Activated CD8-positive, alpha-beta memory T cell treated with anti-CD3 and anti-CD28 coated beads, Interleukin-2, amount 50 U/mL, for 4 hours (primary cell): ENCODE measurements around the gene C19orf12.
"Not testable (repeated sequence)": the region's sequence is repeated elsewhere in the genome, so short reads cannot be mapped to it uniquely, and the experiment has no call there.

Source experiments
- DNase-seq: peaks from one replicate; pipeline ENCODE4 v3.0.0-alpha.2; 2020

Gene C19orf12

DNA sequence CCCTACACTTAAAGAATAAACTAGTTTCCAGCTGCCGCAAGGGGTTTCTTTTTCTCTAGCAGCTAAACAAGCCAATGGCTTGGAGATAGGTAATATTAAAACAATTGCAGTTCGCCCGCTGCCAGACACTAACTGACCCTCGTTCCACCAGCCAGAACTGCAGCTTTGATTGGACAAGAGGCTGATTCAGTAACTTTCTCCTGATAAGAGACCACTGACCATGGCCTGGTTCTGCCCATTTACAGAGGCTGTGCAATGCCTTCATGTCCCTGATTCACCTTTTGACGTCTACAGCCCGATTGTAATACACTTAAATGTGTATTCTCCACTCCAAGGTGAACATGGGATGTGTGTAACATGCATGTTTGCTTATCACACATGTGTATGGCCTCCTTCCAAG lies 12.8 kb upstream of the C19orf12 start:
- no peak for DNase-seq

DNA sequence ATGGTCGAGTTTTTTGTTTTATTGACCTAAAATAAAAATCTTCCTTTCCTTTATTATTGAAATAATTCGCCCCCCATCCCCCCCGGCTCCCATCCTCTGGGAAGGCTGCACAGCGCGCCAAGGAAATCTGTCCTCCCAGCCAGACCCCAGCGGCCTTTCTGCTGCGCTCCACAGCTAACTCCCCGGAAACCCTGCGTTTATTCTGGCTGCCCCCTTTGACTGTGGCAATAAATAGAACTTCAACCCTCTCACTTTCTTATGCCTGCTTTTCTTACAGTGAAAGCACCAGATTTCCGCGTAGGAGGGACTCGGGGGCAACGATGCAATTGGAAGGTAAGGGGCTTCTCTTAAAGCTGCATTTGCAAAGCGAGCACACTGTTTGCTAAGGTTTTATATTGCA lies 9.7 kb upstream of the C19orf12 start:
- no peak for DNase-seq

DNA sequence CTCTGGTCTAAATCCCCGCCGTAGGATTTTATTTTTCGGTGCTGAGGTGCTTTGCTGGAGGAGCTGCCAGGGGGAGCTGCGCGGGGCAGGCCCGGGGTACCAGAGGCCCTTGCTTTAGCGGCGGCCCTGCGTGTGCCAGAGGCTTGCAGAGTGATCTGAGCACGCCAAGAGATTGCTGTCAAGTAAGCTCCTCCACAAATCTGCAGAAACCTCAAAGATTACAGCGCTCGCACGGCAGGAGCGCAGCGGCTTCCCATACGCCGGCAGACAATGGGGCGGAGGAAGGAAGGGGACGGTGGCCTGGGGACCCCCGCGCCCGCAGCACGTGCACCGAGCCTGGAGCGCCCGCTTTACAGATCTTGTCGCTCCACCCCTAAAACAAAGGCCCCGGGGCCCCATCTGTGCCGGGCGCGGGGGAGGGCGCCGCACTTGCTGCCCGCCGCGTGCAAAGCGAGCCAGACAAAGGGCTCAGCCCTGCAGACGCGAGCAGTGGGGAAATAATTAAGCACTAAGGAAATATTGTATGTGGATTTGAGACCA lies 9.1 kb upstream of the C19orf12 start:
- DNase-seq: peak; percentile 29

DNA sequence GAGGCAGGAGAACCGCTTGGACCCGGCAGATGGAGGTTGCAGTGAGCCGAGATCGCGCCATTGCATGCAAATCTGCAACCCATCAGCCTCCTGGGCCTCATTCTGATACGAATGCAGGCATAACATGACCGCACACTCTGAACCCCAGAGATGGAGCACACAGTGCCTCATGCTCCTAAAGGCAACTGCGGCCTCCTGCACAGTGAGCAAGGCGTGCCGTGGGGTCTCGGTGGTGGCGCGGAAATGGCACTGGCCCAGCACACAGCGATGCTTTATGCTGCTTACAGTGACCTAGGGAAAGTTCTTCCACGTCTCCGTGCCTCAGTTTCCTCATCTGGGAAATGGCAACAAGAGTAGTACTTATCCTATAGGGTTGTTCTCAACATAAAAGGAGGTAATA lies 2.0 kb upstream of the C19orf12 start:
- no peak for DNase-seq

DNA sequence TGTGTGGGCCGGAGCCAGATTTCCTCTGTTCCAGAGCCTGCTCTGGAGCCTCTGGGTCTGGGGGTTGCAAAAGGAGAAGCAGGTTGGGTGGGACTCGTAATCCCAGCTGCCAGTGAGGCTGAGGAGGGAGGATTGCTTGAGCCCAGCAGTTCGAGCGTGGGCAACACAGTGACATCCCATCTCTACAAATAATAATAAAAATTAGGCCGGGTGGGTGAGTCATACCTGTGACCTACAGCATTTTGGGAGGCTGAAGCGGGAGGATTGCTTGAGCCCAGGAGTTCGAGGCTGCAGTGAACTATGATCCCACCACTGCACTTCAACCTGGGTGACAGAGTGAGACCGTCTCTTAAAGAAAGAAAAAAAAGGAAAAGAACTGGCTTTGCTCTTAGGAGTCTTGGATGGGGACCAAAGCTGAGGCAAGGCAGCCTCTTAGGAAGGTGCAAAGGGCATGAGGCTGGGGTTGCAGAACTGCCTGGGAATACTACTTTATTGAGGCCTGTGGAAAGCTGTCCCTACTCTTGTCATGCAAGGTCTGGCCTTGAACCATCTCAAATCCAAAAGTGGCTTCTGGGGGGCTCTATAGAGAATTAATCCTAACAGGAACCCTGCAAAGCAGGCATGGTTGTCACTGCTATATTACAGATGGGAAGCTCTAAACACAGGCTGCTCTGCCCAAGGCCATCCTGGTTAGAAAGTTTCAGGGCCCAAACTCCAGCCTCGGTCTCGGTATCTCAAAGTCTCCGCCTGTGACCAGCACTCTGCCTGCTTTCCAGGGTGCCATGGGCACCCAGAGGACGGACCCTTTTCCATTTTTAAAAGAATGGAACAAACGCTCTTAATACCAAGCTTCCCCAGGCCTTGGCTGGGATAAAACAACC lies 880 bp upstream of the C19orf12 start:
- DNase-seq: no peak

DNA sequence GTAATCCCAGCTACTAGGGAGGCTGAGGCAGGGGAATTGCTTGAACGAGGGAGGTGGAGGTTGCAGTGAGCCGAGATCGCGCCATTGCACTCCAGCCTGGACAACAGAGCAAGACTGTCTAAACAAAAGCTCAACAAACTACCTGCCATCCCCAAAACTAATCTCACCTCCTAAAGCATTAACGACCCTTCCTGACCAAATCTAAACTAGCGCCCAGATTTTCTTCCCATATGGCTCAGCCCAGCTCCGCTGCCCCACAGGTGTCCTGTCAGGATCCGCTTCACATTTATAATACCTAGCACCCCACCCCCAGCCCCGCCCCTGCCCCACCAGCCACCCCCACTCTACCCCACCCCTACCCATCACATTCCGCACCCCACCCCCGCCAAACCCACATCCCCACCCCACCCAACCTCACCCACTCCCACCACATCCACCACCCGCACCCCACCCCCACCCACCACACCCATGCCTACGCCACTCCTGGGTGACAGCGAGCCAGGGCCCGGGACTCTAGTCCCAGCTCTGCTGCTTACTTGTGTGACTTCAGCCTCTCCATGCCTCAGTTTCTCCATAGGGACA lies 599 bp downstream of the C19orf12 start:
- peak; percentile 51 for DNase-seq

DNA sequence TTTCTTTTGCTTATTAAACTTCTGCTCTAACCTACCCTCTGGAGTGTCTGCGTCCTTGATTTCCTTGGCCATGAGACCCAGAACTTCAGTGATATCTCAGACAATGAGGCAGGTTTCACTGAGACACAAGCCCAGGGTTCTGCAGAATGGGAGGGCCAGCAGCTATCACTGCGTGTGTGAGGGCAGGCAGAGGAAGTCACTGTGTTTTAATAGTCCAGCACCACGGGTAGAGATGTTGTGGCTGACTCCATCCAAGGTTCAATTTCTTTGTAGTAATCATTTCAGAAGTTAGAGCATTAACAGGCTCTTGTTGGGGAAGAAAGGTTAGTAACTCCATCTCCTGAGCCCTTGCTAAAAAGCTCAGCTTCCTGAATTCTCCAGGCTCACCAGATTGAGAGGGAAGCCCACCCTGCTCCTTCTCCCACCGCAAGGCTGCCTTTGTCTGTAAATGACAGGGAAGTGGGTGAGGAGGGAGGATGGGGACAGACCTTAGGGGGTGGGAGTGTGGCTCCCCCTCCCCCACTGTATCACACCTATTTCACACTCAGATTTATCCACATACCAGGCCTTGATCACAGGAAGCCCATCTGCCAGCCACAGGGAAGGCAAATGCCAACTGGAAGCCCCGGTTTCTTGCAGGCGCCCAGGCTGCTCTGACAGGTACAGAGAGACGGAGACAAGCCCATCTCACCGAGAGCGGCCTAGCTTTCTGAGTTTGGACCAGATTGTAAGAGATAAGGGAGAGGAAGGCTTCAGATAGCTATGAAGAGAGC lies 2.1 kb downstream of the C19orf12 start:
- no peak for DNase-seq

DNA sequence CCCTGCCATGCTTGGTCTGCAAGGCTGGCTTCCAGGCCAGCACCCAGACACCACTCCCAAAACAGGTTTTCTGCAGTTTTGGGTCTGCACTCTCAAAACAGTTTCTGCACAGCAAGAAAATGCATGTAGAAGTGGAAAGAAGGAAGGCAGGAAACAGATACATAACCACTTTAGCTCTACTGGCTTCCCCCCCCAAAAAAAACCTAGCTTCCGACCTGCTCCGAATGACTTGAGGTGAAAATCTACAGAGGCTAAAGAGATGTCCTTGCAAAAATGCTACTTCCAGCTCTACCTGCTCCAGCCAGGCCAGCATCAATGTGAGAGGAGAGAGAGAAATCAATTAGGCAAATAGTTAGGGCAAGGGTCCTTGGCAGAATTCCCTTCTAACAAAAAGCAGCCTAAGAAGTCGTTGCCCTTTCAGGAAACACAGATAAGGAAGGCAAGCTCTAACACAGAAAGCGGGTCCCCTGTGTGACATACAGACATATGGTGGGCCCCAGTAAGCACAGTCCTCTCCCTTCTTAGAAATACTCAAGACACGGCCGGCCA lies 3.4 kb downstream of the C19orf12 start:
- no peak for DNase-seq

DNA sequence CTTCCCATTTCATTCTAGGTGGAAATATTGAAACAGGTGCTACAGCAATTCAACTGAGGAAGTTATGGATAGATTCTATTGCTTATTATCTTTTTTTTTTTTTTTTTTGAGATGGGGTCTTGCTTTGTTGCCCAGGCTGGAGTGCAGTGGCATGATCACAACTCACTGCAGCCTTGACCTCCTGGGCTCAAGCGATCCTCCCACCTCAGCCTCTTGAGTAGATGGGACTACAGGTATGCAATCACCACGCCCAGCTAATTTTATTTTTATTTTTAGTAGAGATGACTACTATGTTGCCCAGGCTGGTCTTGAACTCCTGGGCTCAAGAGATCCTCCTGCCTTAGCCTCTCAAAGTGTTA lies 5.6 kb downstream of the C19orf12 start:
- not testable (repeated sequence) for DNase-seq

DNA sequence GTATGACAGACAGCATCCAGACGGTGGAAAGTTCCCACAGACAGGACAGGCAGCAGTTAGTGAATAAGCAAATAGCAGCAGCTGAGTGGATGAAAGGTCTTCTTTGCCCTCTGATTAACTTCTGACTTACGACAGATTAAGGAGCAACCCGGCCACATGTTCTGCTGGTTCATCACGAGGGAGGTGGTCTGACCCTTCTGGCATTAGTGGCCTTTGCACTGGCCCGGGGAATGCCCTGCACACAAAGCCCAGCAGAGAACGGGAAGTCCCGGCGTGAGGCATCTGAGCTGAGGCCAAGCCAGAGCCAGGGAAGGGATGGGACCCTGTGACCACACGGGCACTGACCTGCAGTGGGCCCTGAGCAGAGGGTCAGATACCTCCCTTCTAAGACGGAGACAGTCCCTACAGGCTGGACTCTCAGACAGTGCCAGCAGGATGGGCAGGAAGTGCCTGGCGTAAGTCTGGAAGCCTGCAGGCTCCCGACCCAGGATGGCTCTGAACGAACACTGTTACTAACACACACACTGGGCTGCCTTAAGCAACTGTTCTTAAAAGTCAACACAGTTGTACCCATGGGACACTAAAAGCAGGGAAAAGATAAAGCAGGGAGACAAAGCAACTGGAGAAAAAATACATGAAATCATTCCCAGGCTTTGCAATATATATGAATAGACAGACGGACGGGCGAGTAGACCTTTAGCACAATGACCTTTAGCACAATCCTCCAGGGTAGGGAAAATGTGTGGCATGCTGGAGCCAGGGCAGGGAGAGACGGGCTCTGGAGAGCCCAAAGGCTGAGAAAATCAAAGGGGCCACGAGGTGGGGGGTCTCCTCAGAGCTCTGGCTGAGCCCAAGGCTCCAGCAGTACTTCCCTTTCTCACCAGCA lies 6.3 kb downstream of the C19orf12 start:
- DNase-seq: no peak

DNA sequence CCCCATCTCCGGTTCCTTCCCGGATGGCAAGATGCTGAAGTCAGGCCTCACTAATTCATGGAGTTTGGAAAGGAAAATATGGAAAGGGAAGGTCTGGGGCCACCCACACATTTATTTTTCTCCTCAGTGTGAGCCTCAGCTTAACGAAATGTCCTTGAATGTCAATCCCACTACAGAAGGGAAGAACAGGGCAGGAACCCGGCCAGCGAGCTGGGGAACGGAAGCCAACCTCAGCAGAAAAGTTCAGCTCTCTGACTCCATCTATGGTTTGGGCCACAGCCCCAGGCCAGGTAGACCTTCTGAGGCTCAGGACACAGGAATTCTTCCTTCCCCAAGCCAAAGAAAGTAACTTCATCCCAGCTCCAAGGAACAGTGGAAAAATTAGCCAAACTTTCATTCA lies 8.4 kb downstream of the C19orf12 start:
- no peak for DNase-seq

DNA sequence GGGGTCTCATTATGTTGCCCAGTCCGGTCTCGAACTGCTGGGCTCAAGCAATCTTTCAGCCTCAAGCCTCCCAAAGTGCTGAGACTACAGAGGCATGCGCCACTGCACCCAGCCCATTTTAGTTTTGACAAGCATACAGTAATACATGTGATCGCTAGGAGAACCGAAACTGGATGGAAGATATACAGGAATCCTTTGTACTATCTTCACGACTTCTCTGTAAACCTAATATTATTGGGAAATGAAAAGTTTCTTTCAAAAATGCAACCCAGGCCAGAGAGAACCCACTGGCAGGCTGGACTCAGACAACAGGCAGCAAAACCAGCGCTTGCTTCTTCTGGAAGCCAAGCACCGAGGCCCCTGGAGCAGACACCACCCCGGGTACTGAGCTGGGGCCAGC lies 9.4 kb downstream of the C19orf12 start:
- no peak for DNase-seq

DNA sequence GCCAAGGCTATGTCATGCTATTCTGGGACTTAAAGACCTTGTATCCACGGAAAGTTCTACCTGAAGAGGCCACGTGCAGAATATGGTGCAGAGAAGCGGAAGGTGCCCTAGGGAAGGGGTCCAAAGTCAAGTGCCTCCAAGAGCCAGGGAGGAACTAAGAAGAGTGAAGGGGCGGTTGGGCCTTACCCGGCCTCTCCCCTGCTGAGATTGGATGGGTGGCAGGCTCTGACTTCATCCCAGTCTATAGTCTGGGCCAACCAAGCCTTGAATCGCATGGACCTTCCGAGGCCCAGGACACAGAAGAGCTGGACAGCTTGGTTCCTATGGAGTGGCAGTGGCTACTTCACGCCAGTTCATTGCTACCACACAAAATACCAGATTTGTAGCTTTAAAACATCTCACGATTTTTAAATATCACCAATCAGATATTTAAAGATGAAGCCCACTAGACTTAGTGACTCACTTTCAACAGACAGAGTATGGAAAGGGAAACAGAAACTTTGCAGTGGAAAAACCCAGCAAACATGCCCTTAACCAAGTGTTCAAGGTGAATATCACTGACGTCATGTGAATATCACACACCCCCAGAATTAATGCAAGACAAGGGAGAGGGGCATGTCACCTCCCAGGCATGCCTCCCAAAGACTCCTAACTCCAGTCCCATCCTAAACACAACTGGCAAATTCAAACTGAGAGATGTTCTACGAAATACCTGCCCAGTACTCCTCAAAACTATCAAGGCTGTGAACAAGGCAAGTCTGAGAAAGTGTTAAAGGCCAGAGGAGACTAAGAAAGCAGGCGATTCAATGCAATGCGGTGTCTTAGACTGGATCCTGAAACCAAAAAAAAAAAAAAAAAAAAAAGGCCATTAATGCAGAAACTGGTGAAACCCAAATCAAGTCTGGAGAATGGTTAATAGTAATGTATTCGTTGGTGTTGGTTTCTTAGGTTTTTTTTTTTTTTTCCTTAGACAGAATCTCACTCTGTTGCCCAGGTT lies 10.2 kb downstream of the C19orf12 start:
- no peak for DNase-seq

DNA sequence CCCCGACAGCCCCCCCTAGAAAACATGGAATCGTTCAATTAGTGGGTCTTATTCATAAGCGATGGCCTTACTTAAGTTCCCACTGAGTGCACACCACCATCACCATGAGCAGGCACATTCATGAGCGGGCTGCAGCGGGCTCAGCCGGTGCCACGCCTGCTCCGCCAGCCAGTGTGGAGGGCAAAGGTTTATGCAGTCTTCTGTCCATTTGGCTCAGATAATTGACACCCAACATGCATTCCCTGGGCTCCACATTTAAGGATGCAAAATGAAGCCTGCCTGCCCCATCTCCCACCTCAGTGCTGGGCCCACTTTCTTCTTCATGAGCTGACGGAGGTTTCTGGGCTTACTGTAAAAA lies 12.1 kb downstream of the C19orf12 start:
- no peak for DNase-seq

DNA sequence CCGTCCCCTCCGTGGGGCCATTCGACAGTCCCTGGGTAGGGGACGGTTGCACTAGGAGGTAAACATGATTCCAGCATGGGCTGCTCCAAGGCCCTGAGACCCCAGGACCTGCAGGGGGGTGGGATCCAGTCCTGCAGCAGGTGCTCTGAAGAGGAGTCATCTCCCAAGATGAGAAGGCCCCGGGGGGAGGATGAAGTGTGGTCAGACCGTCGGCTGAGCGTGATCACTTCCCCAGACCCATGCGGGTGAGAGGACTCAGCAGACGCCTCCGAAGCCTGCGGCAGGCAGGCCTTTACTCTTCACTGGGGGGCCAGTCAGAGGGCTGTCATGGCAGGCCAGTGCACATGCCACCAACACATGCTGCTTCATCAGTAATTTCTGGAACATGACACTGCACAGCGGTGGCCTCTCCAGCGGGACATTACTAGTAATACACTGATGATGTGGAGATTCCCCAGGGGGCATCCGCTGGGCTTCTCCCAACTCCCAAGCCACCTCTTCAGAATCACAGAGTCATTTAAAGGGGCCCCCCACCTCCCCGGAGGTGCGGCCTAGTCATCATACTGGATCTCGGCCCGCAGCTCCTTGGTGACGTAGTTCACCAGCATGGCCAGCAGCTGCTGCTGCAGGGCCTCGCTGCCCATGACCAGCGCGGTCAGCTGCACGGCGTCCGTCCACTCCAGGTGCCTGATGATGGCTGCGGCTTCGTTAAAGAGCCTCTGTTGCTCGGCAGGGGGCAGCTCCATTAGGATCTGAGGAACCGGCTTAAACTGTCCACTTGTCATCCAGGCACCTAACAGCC lies 12.7 kb downstream of the C19orf12 start:
- no peak for DNase-seq

DNA sequence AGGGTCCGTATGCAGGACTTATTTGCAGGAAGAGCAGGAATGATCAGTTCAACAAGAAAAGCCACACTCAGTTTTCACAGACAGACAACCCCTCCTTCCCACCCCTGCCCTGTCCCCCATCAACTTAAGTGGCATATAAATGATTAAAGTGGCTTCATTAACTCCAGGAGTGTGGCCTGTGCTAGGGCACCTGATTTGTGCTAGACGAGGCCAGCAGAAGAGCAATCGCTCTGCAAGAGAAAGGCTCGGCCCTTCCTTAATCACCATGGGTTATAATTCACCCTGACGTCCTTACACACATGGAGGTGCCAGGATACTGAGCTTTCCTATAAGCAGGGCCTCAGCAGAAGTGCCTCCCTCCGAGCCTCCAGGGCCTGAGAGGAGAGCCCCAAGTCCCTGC lies 14.6 kb downstream of the C19orf12 start:
- DNase-seq: no peak

DNA sequence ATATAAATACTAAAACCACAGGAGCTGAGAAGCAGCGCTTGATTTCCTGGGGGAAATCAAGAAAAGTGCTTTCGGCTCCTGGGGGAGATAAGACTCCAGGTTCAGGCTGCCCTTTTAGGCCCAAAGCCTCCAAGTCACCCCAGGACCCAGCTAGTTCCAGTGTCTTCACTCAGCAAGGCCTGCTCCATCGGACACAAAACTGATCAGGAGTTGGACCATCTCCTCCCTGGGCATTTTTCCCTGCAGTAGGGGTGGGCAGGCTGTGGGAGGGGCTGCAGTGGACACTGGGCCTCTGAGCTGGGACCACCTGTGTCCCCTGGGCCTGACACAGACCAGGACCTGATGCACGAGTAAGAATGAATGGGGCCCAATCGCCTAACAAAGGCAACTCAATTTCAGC lies 15.2 kb downstream of the C19orf12 start:
- no peak for DNase-seq

DNA sequence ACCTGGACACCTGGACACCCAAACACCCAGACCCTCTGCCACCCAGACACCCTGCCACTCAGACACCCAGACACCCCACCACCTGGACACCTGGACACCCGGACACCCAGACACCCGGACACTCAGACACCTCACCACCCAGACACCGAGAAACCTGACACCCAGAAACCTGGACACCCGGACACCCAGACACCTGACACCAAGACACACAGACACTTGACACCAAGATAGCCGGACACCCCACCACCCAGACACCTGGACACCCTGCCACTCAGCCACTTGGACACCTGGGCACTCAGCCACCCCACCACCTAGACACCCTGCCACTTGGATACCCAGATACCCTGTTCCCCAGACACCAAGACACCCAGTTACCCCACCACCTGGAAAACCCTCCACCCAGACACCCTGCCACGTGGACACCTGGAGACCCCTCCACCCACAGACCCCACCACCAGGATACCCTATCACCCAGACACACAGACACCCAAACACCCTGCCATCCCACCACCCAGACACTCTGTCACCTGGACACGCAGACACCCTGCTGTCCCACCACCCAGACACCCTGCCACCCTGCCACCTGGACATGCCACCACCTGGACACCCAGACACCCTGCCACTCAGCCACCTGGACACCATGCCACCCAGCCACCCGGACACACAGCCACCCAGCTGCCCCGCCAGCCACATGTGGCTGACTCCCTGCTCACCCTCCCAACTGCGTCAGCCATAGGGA lies 17.4 kb downstream of the C19orf12 start:
- no peak for DNase-seq

DNA sequence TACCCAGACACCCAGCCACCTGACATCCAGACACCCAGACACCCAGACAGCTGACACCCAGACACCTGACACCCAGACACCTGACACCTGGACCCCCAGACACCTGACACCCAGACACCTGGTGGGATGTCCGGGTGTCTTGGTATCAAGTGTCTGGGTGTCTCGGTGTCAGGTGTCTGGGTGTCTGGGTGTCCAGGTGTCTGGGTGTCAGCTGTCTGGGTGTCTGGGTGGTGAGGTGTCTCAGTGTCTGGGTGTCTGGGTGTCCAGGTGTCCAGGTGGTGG lies 18.6 kb downstream of the C19orf12 start:
- no peak for DNase-seq
